ENCODE data around the gene FOSL1.

FOSL1 gene

DNA sequence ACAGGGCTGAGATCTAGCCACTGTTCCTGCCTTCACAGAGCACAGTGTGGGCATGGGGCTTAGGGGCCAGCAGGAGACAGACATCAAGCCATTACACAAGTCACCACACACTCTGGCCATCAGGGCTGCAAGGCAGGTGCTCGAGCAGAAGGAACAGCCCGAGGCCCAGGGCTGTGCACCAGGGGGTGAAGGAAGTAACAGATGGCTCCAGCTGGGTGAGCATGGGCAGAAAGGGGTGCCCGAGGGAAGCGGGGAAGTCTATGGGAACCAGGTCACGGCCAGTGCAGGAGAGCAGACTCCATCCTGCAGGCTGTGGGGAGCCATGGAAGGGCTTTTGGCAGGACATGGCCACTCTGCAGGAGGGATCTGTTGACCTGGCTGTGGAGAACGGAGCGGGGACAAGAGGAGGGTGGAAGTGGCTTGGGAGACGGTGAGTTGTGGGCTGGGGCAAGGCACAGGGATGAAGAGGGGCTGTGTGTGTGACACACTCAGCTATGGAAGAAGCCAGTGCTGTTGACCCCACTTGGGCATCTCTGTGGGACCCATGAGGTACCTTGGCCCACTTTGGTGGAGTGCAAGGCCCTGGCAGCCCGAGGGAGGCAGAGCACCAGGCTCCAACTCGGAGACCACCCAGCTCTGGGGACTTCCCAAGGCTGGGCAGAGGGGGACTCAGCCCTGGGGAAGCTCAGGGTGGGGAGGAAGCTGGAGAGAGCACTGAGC, 15.1 kb upstream of the FOSL1 start:
- no CpG with 5 or more reads among the region's 10 CpGs for WGBS (ENCODE audit: extremely low coverage, insufficient coverage, insufficient read length)
- H2AFZ ChIP-seq (ENCODE audit: insufficient read depth, low read length, poor library complexity) = no peak overlapping the region

GRCh38 chr11:65912845-65913244, 12.7 kb upstream of the FOSL1 start:
- H3K9ac ChIP-seq (ENCODE audit: low read length) = no peak overlapping the region
- H3K9me3 ChIP-seq (ENCODE audit: insufficient read depth, low read depth, low read length) = no peaks in the 10 kb centered on the region
- H4K91ac ChIP-seq (ENCODE audit: low read depth, low read length) = no peak overlapping the region
- H3K23ac ChIP-seq (ENCODE audit: low read length) = no peak overlapping the region
- no peak overlapping the region for H2BK12ac ChIP-seq (ENCODE audit: low read length)
- peaks cover 32 to 33% of the 10 kb centered on the region in 2 experiments for H3K4me1 ChIP-seq (ENCODE audit: control insufficient read depth in 1 of 2, insufficient read depth in 2 of 2, low read length in 2 of 2)
- DNase-seq = no peak
- no peaks in the 10 kb centered on the region for H3K27me3 ChIP-seq (ENCODE audit: insufficient read depth, low read length)
- no peak overlapping the region for H3K4ac ChIP-seq (ENCODE audit: low read depth, low read length)
- H3K79me1 ChIP-seq (ENCODE audit: low read length) = peaks cover 12% of the 10 kb centered on the region
- H2BK120ac ChIP-seq (ENCODE audit: insufficient read depth, low read length, poor library complexity) = no peak overlapping the region
- no peak overlapping the region for H3K14ac ChIP-seq (ENCODE audit: low read length)
- H3K18ac ChIP-seq (ENCODE audit: low read length) = no peak overlapping the region
- no peak overlapping the region for H2AK5ac ChIP-seq (ENCODE audit: low read length)
- H3K4me3 ChIP-seq (ENCODE audit: low read depth, low read length) = no peak overlapping the region
- WGBS (ENCODE audit: extremely low coverage, insufficient coverage, insufficient read length) = no CpG with 5 or more reads among the region's 4 CpGs
- H3K79me2 ChIP-seq (ENCODE audit: control insufficient read depth, insufficient read depth, low read length, poor library complexity) = no peaks in the 10 kb centered on the region
- no peak overlapping the region for H3K27ac ChIP-seq (ENCODE audit: low read depth, low read length)
- H4K8ac ChIP-seq (ENCODE audit: low read depth, low read length) = no peak overlapping the region
- H3K36me3 ChIP-seq (ENCODE audit: control insufficient read depth in 1 of 2, insufficient read depth in 2 of 2, low read length in 2 of 2) = peaks cover 8 to 9% of the 10 kb centered on the region in 2 experiments
- no peak overlapping the region for H4K12ac ChIP-seq (ENCODE audit: low read depth, low read length)
- H3K4me2 ChIP-seq (ENCODE audit: low read length) = no peak overlapping the region
- no peak overlapping the region for H2AFZ ChIP-seq (ENCODE audit: insufficient read depth, low read length, poor library complexity)
- peak overlapping the region; percentile 9 for H2BK5ac ChIP-seq (ENCODE audit: low read depth, low read length, poor library complexity)

More for the DNA sequence above, 15.1 kb upstream of the FOSL1 start:
- no peak overlapping the region for H3K9ac ChIP-seq (ENCODE audit: low read length)
- H4K12ac ChIP-seq (ENCODE audit: low read depth, low read length) = no peak overlapping the region
- H2AK5ac ChIP-seq (ENCODE audit: low read length) = peak overlapping the region; percentile 83
- no peaks in the 10 kb centered on the region for H3K27me3 ChIP-seq (ENCODE audit: insufficient read depth, low read length)
- no peak overlapping the region for H3K4me3 ChIP-seq (ENCODE audit: low read depth, low read length)
- peaks cover 10% of the 10 kb centered on the region for H3K79me2 ChIP-seq (ENCODE audit: control insufficient read depth, insufficient read depth, low read length, poor library complexity)
- H4K91ac ChIP-seq (ENCODE audit: low read depth, low read length) = peak overlapping the region; percentile 68
- H3K14ac ChIP-seq (ENCODE audit: low read length) = peak overlapping the region; percentile 44
- peak overlapping the region; percentile 1 for H3K4ac ChIP-seq (ENCODE audit: low read depth, low read length)
- peaks cover 40 to 43% of the 10 kb centered on the region in 2 experiments for H3K4me1 ChIP-seq (ENCODE audit: control insufficient read depth in 1 of 2, insufficient read depth in 2 of 2, low read length in 2 of 2)
- H3K27ac ChIP-seq (ENCODE audit: low read depth, low read length) = peak overlapping the region; percentile 62
- H3K23ac ChIP-seq (ENCODE audit: low read length) = no peak overlapping the region
- peak overlapping the region; percentile 28 for H2BK5ac ChIP-seq (ENCODE audit: low read depth, low read length, poor library complexity)
- H3K36me3 ChIP-seq (ENCODE audit: control insufficient read depth in 1 of 2, insufficient read depth in 2 of 2, low read length in 2 of 2) = peaks cover 8 to 9% of the 10 kb centered on the region in 2 experiments
- H2BK120ac ChIP-seq (ENCODE audit: insufficient read depth, low read length, poor library complexity) = peak overlapping the region; percentile 42
- peak overlapping the region; percentile 27 for H3K4me2 ChIP-seq (ENCODE audit: low read length)
- no peaks in the 10 kb centered on the region for H3K9me3 ChIP-seq (ENCODE audit: insufficient read depth, low read depth, low read length)
- H2BK12ac ChIP-seq (ENCODE audit: low read length) = peak overlapping the region; percentile 46
- peaks cover 19% of the 10 kb centered on the region for H3K79me1 ChIP-seq (ENCODE audit: low read length)
- H3K18ac ChIP-seq (ENCODE audit: low read length) = peak overlapping the region; percentile 59
- no peak for DNase-seq
- peak overlapping the region; percentile 54 for H4K8ac ChIP-seq (ENCODE audit: low read depth, low read length)

DNA sequence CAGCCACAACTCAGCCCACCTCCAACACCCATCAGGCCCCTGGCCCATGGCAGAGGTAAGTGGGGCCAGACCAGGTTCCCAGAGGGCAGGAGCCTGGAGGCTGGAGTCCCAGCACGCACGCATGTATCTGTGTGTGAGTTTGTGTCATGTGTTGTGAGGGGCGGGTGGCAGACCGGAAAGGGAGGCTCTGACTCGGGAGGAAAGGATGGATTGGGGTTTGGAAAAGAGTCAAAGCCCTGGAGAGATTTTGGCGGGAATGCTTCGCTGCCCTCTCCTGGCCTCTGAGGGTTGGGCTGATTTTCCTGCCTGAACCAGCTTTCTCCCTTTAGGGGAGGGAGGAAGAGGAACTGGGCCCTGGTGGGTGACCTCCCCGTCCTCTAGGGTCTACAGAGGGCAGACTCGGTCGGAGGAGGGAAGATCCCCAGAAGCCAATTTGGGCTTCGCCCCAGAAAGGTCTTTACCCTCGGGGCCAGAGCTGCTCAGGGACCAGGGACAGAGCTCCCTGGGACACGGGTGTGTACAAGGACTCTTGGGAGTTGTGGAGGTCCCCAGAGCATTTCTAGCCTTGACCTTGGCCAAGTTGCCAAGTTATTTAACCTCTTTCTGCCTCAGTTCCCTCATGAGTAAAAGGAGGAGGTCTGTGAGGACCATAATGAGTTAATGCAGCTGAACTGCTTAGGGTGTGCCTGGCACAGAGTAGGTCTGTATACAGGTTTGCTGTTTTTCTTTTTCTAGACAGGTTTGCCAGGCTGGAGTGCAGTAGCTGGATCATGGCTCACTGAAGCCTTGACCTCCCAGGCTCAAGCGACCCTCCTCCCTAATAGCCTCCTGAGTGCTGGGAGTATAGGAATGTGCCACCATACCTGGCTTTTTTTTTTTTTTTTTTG, 11.7 kb upstream of the FOSL1 start:
- peak overlapping the region; percentile 30 for H4K8ac ChIP-seq (ENCODE audit: low read depth, low read length)
- WGBS (ENCODE audit: extremely low coverage, insufficient coverage, insufficient read length) = no CpG with 5 or more reads among the region's 14 CpGs
- no peak overlapping the region for H3K4ac ChIP-seq (ENCODE audit: low read depth, low read length)
- no peaks in the 10 kb centered on the region for H3K9me3 ChIP-seq (ENCODE audit: insufficient read depth, low read depth, low read length)
- peak overlapping the region; percentile 25 for H2BK12ac ChIP-seq (ENCODE audit: low read length)
- no peaks in the 10 kb centered on the region for H3K79me2 ChIP-seq (ENCODE audit: control insufficient read depth, insufficient read depth, low read length, poor library complexity)
- no peak overlapping the region for H2BK5ac ChIP-seq (ENCODE audit: low read depth, low read length, poor library complexity)
- H3K27me3 ChIP-seq (ENCODE audit: insufficient read depth, low read length) = no peaks in the 10 kb centered on the region
- H3K23ac ChIP-seq (ENCODE audit: low read length) = no peak overlapping the region
- peak overlapping the region; percentile 14 for H2AK5ac ChIP-seq (ENCODE audit: low read length)
- no peak overlapping the region for H3K4me2 ChIP-seq (ENCODE audit: low read length)
- H3K18ac ChIP-seq (ENCODE audit: low read length) = peak overlapping the region; percentile 9
- H3K9ac ChIP-seq (ENCODE audit: low read length) = no peak overlapping the region
- no peak overlapping the region for H2BK120ac ChIP-seq (ENCODE audit: insufficient read depth, low read length, poor library complexity)
- H3K4me1 ChIP-seq (ENCODE audit: control insufficient read depth in 1 of 2, insufficient read depth in 2 of 2, low read length in 2 of 2) = peaks cover 23 to 25% of the 10 kb centered on the region in 2 experiments
- no peak overlapping the region for H3K4me3 ChIP-seq (ENCODE audit: low read depth, low read length)
- no peak overlapping the region for H3K14ac ChIP-seq (ENCODE audit: low read length)
- H4K91ac ChIP-seq (ENCODE audit: low read depth, low read length) = peak overlapping the region; percentile 8
- H4K12ac ChIP-seq (ENCODE audit: low read depth, low read length) = peak overlapping the region; percentile 12
- peaks cover 0 to 3% of the 10 kb centered on the region in 2 experiments for H3K36me3 ChIP-seq (ENCODE audit: control insufficient read depth in 1 of 2, insufficient read depth in 2 of 2, low read length in 2 of 2)
- DNase-seq = no peak
- no peak overlapping the region for H2AFZ ChIP-seq (ENCODE audit: insufficient read depth, low read length, poor library complexity)
- no peak overlapping the region for H3K27ac ChIP-seq (ENCODE audit: low read depth, low read length)
- peaks cover 12% of the 10 kb centered on the region for H3K79me1 ChIP-seq (ENCODE audit: low read length)

DNA sequence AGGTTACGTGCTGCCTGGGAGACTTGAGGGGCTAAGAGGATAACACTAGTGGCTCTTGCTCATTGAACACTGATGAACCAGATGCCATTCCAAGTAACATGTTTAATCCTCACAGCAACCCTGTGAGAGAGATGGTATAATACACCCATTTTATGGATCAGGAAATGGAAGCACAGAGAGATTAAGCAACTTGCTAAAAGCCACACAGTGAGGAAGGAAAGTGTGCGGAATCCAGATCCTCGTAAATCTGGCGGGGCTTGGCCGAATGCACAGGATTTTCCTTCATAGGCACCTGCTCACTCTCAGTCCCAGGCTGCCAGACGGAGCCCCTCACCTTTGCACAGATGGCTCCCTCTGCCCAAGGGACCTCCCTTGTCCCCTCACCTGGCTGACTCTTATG, 7.7 kb upstream of the FOSL1 start:
- peaks cover 10 to 11% of the 10 kb centered on the region in 2 experiments for H3K4me1 ChIP-seq (ENCODE audit: control insufficient read depth in 1 of 2, insufficient read depth in 2 of 2, low read length in 2 of 2)
- no CpG with 5 or more reads among the region's 6 CpGs for WGBS (ENCODE audit: extremely low coverage, insufficient coverage, insufficient read length)
- no peak overlapping the region for H3K14ac ChIP-seq (ENCODE audit: low read length)
- no peak overlapping the region for H4K91ac ChIP-seq (ENCODE audit: low read depth, low read length)
- no peak overlapping the region for H4K8ac ChIP-seq (ENCODE audit: low read depth, low read length)
- DNase-seq = no peak
- no peak overlapping the region for H3K4me3 ChIP-seq (ENCODE audit: low read depth, low read length)
- H2AFZ ChIP-seq (ENCODE audit: insufficient read depth, low read length, poor library complexity) = no peak overlapping the region
- H3K79me2 ChIP-seq (ENCODE audit: control insufficient read depth, insufficient read depth, low read length, poor library complexity) = no peaks in the 10 kb centered on the region
- H3K9ac ChIP-seq (ENCODE audit: low read length) = no peak overlapping the region
- H3K36me3 ChIP-seq (ENCODE audit: control insufficient read depth in 1 of 2, insufficient read depth in 2 of 2, low read length in 2 of 2) = no peaks in the 10 kb centered on the region
- H3K4ac ChIP-seq (ENCODE audit: low read depth, low read length) = no peak overlapping the region
- H3K27ac ChIP-seq (ENCODE audit: low read depth, low read length) = no peak overlapping the region
- no peaks in the 10 kb centered on the region for H3K27me3 ChIP-seq (ENCODE audit: insufficient read depth, low read length)
- H2BK120ac ChIP-seq (ENCODE audit: insufficient read depth, low read length, poor library complexity) = no peak overlapping the region
- no peak overlapping the region for H3K18ac ChIP-seq (ENCODE audit: low read length)
- no peak overlapping the region for H2AK5ac ChIP-seq (ENCODE audit: low read length)
- no peak overlapping the region for H2BK12ac ChIP-seq (ENCODE audit: low read length)
- peaks cover 4% of the 10 kb centered on the region for H3K79me1 ChIP-seq (ENCODE audit: low read length)
- no peak overlapping the region for H3K4me2 ChIP-seq (ENCODE audit: low read length)
- H2BK5ac ChIP-seq (ENCODE audit: low read depth, low read length, poor library complexity) = no peak overlapping the region
- H3K9me3 ChIP-seq (ENCODE audit: insufficient read depth, low read depth, low read length) = no peaks in the 10 kb centered on the region
- H3K23ac ChIP-seq (ENCODE audit: low read length) = no peak overlapping the region
- H4K12ac ChIP-seq (ENCODE audit: low read depth, low read length) = no peak overlapping the region

All from trophoblast cell (in vitro differentiated cells and primary cell).